ENCODE data around the gene BCO2. TPM values are rescaled to one million over a fixed set of nuclear protein-coding genes. Genes with fewer than 3 reads are reported as not detected.

Gene BCO2
- total RNA-seq, 4 donors from 2014 or later = 5.1 to 31.2 (median 20.6) TPM

GRCh38 chr11:112222303-112222702 is 47.0 kb downstream of the BCO2 start:
- no peak for TF ChIP-seq POLR2A (IDR thresholded peaks at IDR 0.05)
- no peak overlapping the region for H3K4me3 ChIP-seq
- WGBS, 2 donors = 59 to 62% methylated on average over 4 of the region's 4 CpGs
- no peak overlapping the region for H3K27ac ChIP-seq
- DNase-seq (ENCODE audit: low spot score in 2 of 2) = no peak
- H3K9me3 ChIP-seq = no peaks in the 10 kb centered on the region
- no peaks in the 10 kb centered on the region for H3K27me3 ChIP-seq
- peaks cover 0 to 12% (median 2%) of the 10 kb centered on the region in 4 donors for H3K4me1 ChIP-seq
- H3K36me3 ChIP-seq = peaks cover 0 to 9% (median 0%) of the 10 kb centered on the region in 3 donors

- DNase-seq (ENCODE audit: low spot score in 2 of 2) = no peak
- Histone ChIP-seq H3K4me1 (peaks cover 0 to 20% (median 3%) of the 10 kb centered on the region in 4 donors), H3K4me3 (no peak overlapping the region), H3K27ac (no peak overlapping the region), H3K27me3 (no peaks in the 10 kb centered on the region), H3K9me3 (no peaks in the 10 kb centered on the region), H3K36me3 (peaks cover 0 to 3% (median 0%) of the 10 kb centered on the region in 3 donors)
- 50 to 54% methylated on average over 1 of the region's 1 CpG for WGBS, 2 donors
- TF ChIP-seq EP300 (IDR thresholded peaks at IDR 0.05) (no peak), POLR2A (IDR thresholded peaks at IDR 0.05) (no peak)
- TF ChIP-seq, protein P1, sequence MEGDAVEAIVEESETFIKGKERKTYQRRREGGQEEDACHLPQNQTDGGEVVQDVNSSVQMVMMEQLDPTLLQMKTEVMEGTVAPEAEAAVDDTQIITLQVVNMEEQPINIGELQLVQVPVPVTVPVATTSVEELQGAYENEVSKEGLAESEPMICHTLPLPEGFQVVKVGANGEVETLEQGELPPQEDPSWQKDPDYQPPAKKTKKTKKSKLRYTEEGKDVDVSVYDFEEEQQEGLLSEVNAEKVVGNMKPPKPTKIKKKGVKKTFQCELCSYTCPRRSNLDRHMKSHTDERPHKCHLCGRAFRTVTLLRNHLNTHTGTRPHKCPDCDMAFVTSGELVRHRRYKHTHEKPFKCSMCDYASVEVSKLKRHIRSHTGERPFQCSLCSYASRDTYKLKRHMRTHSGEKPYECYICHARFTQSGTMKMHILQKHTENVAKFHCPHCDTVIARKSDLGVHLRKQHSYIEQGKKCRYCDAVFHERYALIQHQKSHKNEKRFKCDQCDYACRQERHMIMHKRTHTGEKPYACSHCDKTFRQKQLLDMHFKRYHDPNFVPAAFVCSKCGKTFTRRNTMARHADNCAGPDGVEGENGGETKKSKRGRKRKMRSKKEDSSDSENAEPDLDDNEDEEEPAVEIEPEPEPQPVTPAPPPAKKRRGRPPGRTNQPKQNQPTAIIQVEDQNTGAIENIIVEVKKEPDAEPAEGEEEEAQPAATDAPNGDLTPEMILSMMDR (IDR thresholded peaks at IDR 0.05) = no peak
These were observed 47.8 kb downstream of the BCO2 start for GRCh38 chr11:112223121-112223520.

GRCh38 chr11:112223754-112224532 is 48.6 kb downstream of the BCO2 start:
- peaks cover 0 to 26% (median 3%) of the 10 kb centered on the region in 4 donors for H3K4me1 ChIP-seq
- WGBS, 2 donors = 88 to 90% methylated on average over 5 of the region's 5 CpGs
- no peak overlapping the region for H3K4me3 ChIP-seq
- H3K27me3 ChIP-seq = no peaks in the 10 kb centered on the region
- H3K27ac ChIP-seq = no peak overlapping the region
- TF ChIP-seq, protein P1 (IDR thresholded peaks at IDR 0.05) = no peak
- TF ChIP-seq POLR2A (IDR thresholded peaks at IDR 0.05) = no peak
- TF ChIP-seq EP300 (IDR thresholded peaks at IDR 0.05) = no peak
- H3K36me3 ChIP-seq = peaks cover 0 to 4% (median under 1%) of the 10 kb centered on the region in 3 donors
- no peaks in the 10 kb centered on the region for H3K9me3 ChIP-seq
- no peak for DNase-seq (ENCODE audit: low spot score in 2 of 2)

DNA sequence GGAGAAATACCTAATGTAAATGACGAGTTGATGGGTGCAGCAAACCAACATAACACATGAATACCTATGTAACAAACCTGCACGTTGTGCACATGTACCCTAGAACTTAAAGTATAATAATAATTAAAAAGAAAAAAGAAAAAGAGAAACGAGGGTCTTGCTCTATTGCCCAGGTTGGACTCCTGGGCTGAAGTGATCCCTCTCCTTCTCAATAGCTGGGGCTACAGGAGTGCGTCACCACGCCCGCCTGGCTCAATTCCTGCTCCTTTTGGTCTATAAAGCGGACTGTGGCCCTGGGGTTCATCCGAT is 50.4 kb downstream of the BCO2 start:
- peak in 1 of 2 donors; percentile 21 for DNase-seq (ENCODE audit: low spot score in 2 of 2)
- Histone ChIP-seq H3K4me3 (peak overlapping the region; percentile 64 to 97 (median 77)), H3K27ac (peak overlapping the region; percentile 96 to 100 (median 100)), H3K9me3 (no peaks in the 10 kb centered on the region), H3K36me3 (peaks cover 0 to 22% (median 12%) of the 10 kb centered on the region in 3 donors), H3K27me3 (no peaks in the 10 kb centered on the region), H3K4me1 (peaks cover 0 to 26% (median 3%) of the 10 kb centered on the region in 4 donors)
- TF ChIP-seq, protein P1 (IDR thresholded peaks at IDR 0.05) = no peak
- TF ChIP-seq POLR2A (IDR thresholded peaks at IDR 0.05) = no peak
- TF ChIP-seq EP300 (IDR thresholded peaks at IDR 0.05) = no peak
- 20 to 21% methylated on average over 8 of the region's 8 CpGs for WGBS, 2 donors

GRCh38 chr11:112226062-112226830 is 50.9 kb downstream of the BCO2 start, which contains the start of gene PTS:
Gene PTS, plus strand, starts transcription at chr11:112226428. Its CDS starts 16 bp downstream, at chr11:112226444.
- Histone ChIP-seq H3K27ac (peak within 1 kb of the TSS; percentile 96 to 100 (median 100)), H3K36me3 (peaks cover 0 to 26% (median 13%) of the 10 kb centered on the region in 3 donors)
- WGBS, 2 donors = 0 to 1% methylated on average over 37 to 48 of the region's 70 CpGs

More at GRCh38 chr11:112226062-112226830, 50.9 kb downstream of the BCO2 start, which contains the start of gene PTS:
- H3K27me3 ChIP-seq = no peaks in the 10 kb centered on the region
- no peaks in the 10 kb centered on the region for H3K9me3 ChIP-seq
- TF ChIP-seq EP300 (IDR thresholded peaks at IDR 0.05) (peak; percentile 85 to 98), POLR2A (IDR thresholded peaks at IDR 0.05) (peak; percentile 82 to 97)
- TF ChIP-seq, protein P1 (IDR thresholded peaks at IDR 0.05) = peak in 1 of 5 experiments; percentile 8
- peak; percentile 70 to 79 for DNase-seq (ENCODE audit: low spot score in 2 of 2)
- peak within 1 kb of the TSS; percentile 64 to 97 (median 77) for H3K4me3 ChIP-seq
- peaks cover 0 to 26% (median 3%) of the 10 kb centered on the region in 4 donors for H3K4me1 ChIP-seq
